Measurements from ENCODE around the gene FNDC3B. TPM values are rescaled to one million over a fixed set of nuclear protein-coding genes. Genes with fewer than 3 reads are reported as not detected.

The FNDC3B gene
- total and polyA plus RNA-seq, 9 donors, result 22.1 to 198 (median 108) TPM

DNA sequence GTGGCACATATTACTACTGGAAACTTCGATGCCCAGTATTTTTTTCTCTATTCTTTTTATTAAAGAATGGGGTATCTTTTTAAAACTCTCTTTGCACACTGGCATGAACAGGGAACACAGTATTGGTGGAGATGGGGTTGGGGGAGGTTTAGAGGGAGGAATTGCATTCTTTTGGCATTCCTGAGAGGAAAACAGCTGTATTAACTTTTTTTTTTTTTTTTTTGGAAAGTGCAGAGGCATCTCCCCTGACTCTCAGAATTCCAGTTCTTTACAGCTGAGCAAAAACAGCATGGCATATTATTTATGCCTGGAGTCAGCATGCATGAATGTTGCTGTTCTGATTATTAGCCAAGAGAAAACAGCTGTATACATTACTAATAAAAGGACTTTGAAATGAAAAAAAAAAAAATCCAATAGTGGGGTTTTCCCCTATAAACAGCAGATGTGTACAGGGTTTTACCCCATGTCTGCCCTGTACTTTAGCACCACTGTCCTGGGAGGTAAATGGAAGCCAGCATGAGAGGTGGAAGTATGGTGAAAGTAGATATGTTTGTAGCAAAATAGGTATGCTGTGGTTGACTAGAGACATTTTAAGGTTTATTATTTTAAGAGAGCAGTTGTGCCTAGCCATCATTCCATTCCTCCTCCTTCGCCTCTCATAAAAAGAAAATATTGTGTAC lies 132.2 kb downstream of the FNDC3B start:
- Histone ChIP-seq H3K4me3 (no peak overlapping the region), H3K4me1 (ENCODE audit: insufficient read depth) (peaks cover 23% of the 10 kb centered on the region), H3K27me3 (no peaks in the 10 kb centered on the region), H3K9me3 (no peaks in the 10 kb centered on the region), H3K36me3 (no peaks in the 10 kb centered on the region), H3K27ac (no peak overlapping the region)
- whole genome bisulfite sequencing, 3 donors, result 31 to 47% (median 39%) methylated on average over 2 of the region's 2 CpGs
- no peak for DNase-seq
- intact Hi-C loops (cut with DNase I), result no loop called here
- no peak for TF ChIP-seq POLR2A (IDR thresholded peaks at IDR 0.05)
- TF ChIP-seq, protein P1, sequence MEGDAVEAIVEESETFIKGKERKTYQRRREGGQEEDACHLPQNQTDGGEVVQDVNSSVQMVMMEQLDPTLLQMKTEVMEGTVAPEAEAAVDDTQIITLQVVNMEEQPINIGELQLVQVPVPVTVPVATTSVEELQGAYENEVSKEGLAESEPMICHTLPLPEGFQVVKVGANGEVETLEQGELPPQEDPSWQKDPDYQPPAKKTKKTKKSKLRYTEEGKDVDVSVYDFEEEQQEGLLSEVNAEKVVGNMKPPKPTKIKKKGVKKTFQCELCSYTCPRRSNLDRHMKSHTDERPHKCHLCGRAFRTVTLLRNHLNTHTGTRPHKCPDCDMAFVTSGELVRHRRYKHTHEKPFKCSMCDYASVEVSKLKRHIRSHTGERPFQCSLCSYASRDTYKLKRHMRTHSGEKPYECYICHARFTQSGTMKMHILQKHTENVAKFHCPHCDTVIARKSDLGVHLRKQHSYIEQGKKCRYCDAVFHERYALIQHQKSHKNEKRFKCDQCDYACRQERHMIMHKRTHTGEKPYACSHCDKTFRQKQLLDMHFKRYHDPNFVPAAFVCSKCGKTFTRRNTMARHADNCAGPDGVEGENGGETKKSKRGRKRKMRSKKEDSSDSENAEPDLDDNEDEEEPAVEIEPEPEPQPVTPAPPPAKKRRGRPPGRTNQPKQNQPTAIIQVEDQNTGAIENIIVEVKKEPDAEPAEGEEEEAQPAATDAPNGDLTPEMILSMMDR (IDR thresholded peaks at IDR 0.05), result no peak
- no peak for TF ChIP-seq EP300 (IDR thresholded peaks at IDR 0.05)

DNA sequence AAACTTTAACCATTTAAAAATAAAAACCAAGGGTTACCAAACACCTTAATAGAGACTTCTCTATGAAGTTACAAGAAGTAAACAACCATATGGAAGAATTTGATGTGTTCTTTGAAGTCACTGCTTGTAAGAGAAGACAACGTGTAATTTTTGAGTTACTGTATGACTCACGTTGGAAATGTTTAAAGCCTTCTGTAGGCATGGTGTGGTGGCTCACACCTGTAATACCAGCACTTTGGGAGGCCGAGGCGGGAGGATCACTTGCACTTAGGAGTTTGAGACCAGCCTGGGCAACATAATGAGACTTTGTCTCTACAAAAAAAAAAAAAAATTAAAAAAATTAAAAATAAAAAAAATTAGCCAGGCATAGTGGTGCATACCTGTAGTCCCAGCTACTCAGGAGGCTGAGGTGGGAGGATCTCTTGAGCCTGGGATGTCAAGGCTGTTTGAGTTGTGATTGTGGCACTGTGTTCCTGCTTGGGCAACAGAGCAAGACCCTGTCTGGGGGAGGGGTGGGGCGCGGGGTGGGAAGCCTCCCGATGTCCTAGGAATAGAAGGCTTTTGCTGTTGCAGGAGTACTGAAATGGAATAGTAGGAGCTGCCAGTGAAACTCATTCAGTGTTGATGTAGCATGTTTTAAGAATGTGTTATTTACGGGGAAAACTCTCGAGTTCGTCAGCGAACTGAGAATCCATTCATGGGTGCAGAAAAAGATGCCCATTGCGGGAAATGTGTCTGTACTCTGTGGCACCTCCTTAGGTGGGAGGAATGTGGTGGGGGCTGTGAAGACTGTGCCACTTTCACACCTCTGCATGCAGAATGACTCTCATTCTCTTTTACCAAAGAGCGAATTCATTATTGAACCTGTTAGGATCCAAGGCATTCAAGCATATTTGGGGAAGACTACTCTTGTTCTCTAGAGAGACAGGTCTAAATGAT lies 134.2 kb downstream of the FNDC3B start:
- 72 to 73% (median 73%) methylated on average over 13 of the region's 13 CpGs for WGBS, 3 donors
- Histone ChIP-seq H3K36me3 (no peaks in the 10 kb centered on the region), H3K27me3 (no peaks in the 10 kb centered on the region), H3K4me1 (ENCODE audit: insufficient read depth) (peaks cover 17% of the 10 kb centered on the region), H3K27ac (no peak overlapping the region), H3K4me3 (no peak overlapping the region), H3K9me3 (no peaks in the 10 kb centered on the region)
- intact Hi-C loops (cut with DNase I), result no loop called here
- TF ChIP-seq POLR2A (IDR thresholded peaks at IDR 0.05) (no peak), EP300 (IDR thresholded peaks at IDR 0.05) (no peak)
- TF ChIP-seq, protein P1 (IDR thresholded peaks at IDR 0.05), result no peak
- DNase-seq, result no peak

DNA sequence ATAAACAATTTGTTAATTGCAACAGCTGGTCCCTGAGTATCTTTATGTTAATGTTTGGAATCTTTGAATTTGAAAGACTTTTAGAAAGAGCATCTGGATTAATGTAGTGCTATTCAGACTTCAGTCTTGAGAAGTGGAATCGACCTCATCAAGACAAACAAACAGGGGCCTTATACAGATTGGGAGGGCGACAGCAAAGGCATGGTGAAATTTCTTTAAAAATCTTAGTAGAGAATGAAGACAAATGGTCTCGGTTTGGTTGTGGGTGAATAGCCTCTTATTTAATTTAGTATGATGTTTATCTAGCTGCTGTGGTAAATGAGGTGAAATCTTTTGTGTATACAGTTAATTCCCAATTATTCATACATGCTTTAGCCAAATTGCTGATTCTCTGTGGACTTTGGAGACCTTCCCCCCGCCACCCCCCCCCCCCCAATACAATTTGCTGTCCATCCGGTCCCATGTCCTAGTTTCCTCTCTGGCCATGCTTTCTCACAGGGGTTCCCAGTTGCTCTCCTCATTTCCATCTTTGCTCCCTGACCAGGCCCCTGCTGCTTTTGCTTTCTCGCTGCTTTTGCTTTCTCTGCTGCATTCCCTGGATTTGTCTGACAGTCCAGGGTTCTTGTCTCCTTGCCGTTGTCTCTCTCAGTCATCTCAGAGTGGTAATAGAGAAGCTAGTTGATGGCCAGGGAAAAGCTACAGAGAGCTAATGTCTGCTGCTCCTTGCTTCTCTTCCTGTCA lies 135.3 kb downstream of the FNDC3B start:
- no peaks in the 10 kb centered on the region for H3K27me3 ChIP-seq
- 41 to 53% (median 47%) methylated on average over 7 of the region's 7 CpGs for WGBS, 3 donors
- H3K4me1 ChIP-seq (ENCODE audit: insufficient read depth), result peaks cover 16% of the 10 kb centered on the region
- DNase-seq, result no peak
- intact Hi-C loops (cut with DNase I), result no loop called here
- no peaks in the 10 kb centered on the region for H3K36me3 ChIP-seq
- H3K9me3 ChIP-seq, result no peaks in the 10 kb centered on the region
- no peak overlapping the region for H3K4me3 ChIP-seq
- TF ChIP-seq POLR2A (IDR thresholded peaks at IDR 0.05), result no peak
- TF ChIP-seq, protein P1 (IDR thresholded peaks at IDR 0.05), result no peak
- TF ChIP-seq EP300 (IDR thresholded peaks at IDR 0.05), result no peak
- no peak overlapping the region for H3K27ac ChIP-seq

GRCh38 chr3:172175254-172175599 lies 135.8 kb downstream of the FNDC3B start:
- intact Hi-C loops (cut with DNase I), result no loop called here
- H3K4me3 ChIP-seq, result no peak overlapping the region
- H3K4me1 ChIP-seq (ENCODE audit: insufficient read depth), result peaks cover 19% of the 10 kb centered on the region
- no peak overlapping the region for H3K27ac ChIP-seq
- DNase-seq, result no peak
- no peaks in the 10 kb centered on the region for H3K36me3 ChIP-seq
- TF ChIP-seq POLR2A (IDR thresholded peaks at IDR 0.05) (no peak), EP300 (IDR thresholded peaks at IDR 0.05) (no peak)
- TF ChIP-seq, protein P1 (IDR thresholded peaks at IDR 0.05), result no peak
- H3K27me3 ChIP-seq, result no peaks in the 10 kb centered on the region
- H3K9me3 ChIP-seq, result no peaks in the 10 kb centered on the region
- WGBS, 3 donors, result 75 to 78% (median 77%) methylated on average over 3 of the region's 3 CpGs
